ENCODE data around the gene CDH3. TPM values are rescaled to one million over a fixed set of nuclear protein-coding genes. Genes with fewer than 3 reads are reported as not detected.

Gene CDH3
- total RNA-seq (0.26 TPM in 1 of 2 replicates, not detected in the other), polyA plus RNA-seq (0.05 and 0.14 TPM in 2 replicates), polyA minus RNA-seq (ENCODE audit: low replicate concordance) (2.3 TPM in 1 of 2 replicates, not detected in the other)
- polyA plus RNA-seq (2012) = not detected in 2 replicates

GRCh38 chr16:68644715-68645493 is at the start of gene CDH3:
CDH3 (plus strand) TSS chr16:68645310; CDS start chr16:68645380, 70 bp downstream.
- peak within 1 kb of the TSS; percentile 35 for H3K4me2 ChIP-seq (ENCODE audit: extremely low read depth, insufficient read depth, low read length)
- no peaks in the 10 kb centered on the region for H3K36me3 ChIP-seq (ENCODE audit: control insufficient read depth, insufficient read depth, low read length)
- no peak for TF ChIP-seq EZH2 (IDR thresholded peaks at IDR 0.05; ENCODE audit: low read length, missing control alignments)
- TF ChIP-seq CTCF (conservative IDR thresholded peaks at IDR 0.05 in 1 of 2, IDR thresholded peaks at IDR 0.05 in 1 of 2; ENCODE audit: low read depth in 1 of 2, low read length in 2 of 2) = no peak
- DNase-seq (ENCODE audit: low read depth in 2 of 2) = peak in 1 of 2 donors; percentile 48
- no peak within 1 kb of the TSS for H3K4me3 ChIP-seq (replicated peaks in 1 of 4; ENCODE audit: control extremely low read depth in 1 of 4, insufficient read depth in 1 of 4, low read depth in 3 of 4, low read length in 4 of 4)
- H3K9ac ChIP-seq (ENCODE audit: insufficient read depth, low read length) = no peak within 1 kb of the TSS
- H2AFZ ChIP-seq (ENCODE audit: low read length) = no peak within 1 kb of the TSS
- H3K4me1 ChIP-seq (ENCODE audit: control insufficient read depth, extremely low read depth, insufficient read depth, low read length) = no peaks in the 10 kb centered on the region
- H3K9me3 ChIP-seq (ENCODE audit: control insufficient read depth, insufficient read depth, low read depth, low read length) = no peaks in the 10 kb centered on the region
- no peaks in the 10 kb centered on the region for H4K20me1 ChIP-seq (ENCODE audit: control insufficient read depth, extremely low read depth, insufficient read depth, low read length)
- H3K27me3 ChIP-seq (ENCODE audit: control insufficient read depth, insufficient read depth, low read length) = peaks cover 25% of the 10 kb centered on the region
- H3K27ac ChIP-seq (ENCODE audit: insufficient read depth, low read length) = no peak within 1 kb of the TSS
- H3K79me2 ChIP-seq (ENCODE audit: control insufficient read depth, insufficient read depth, low read length) = no peaks in the 10 kb centered on the region

GRCh38 chr16:68596266-68596665 is 48.8 kb upstream of the CDH3 start:
- H4K20me1 ChIP-seq (ENCODE audit: control insufficient read depth, extremely low read depth, insufficient read depth, low read length) = no peaks in the 10 kb centered on the region

More at GRCh38 chr16:68596266-68596665, 48.8 kb upstream of the CDH3 start:
- Histone ChIP-seq H3K27ac (ENCODE audit: insufficient read depth, low read length) (no peak overlapping the region), H3K36me3 (ENCODE audit: control insufficient read depth, insufficient read depth, low read length) (no peaks in the 10 kb centered on the region), H3K79me2 (ENCODE audit: control insufficient read depth, insufficient read depth, low read length) (no peaks in the 10 kb centered on the region), H3K9me3 (ENCODE audit: control insufficient read depth, insufficient read depth, low read depth, low read length) (no peaks in the 10 kb centered on the region), H3K4me3 (replicated peaks in 1 of 4; ENCODE audit: control extremely low read depth in 1 of 4, insufficient read depth in 1 of 4, low read depth in 3 of 4, low read length in 4 of 4) (no peak overlapping the region), H3K4me1 (ENCODE audit: control insufficient read depth, extremely low read depth, insufficient read depth, low read length) (no peaks in the 10 kb centered on the region), H2AFZ (ENCODE audit: low read length) (no peak overlapping the region), H3K4me2 (ENCODE audit: extremely low read depth, insufficient read depth, low read length) (no peak overlapping the region), H3K27me3 (ENCODE audit: control insufficient read depth, insufficient read depth, low read length) (no peaks in the 10 kb centered on the region), H3K9ac (ENCODE audit: insufficient read depth, low read length) (no peak overlapping the region)
- no peak for DNase-seq (ENCODE audit: low read depth in 2 of 2)
- TF ChIP-seq CTCF (conservative IDR thresholded peaks at IDR 0.05 in 1 of 2, IDR thresholded peaks at IDR 0.05 in 1 of 2; ENCODE audit: low read depth in 1 of 2, low read length in 2 of 2) (no peak), EZH2 (IDR thresholded peaks at IDR 0.05; ENCODE audit: low read length, missing control alignments) (no peak)
